H1 (cell line): ENCODE data around the gene SLC52A3. TPM values are rescaled to one million over a fixed set of nuclear protein-coding genes. Genes with fewer than 3 reads are reported as not detected.

ENCODE experiments used
- CTCF ChIA-PET: fragments of 300-600 bp; sonication (Branson Sonifier 250); formaldehyde crosslinking; loops from one replicate; lab custom pipeline; 2021; ENCODE audit not compliant: partially characterized antibody; lab: Charles Lee
- POLR2A ChIA-PET: fragments of 300-600 bp; sonication (Branson Sonifier 250); formaldehyde crosslinking; loops from one replicate; lab custom pipeline; 2021; ENCODE audit warnings: inconsistent platforms; ENCODE audit not compliant: partially characterized antibody; lab: Charles Lee
- DNase-seq, 2 experiments: peaks; one replicate each; pipeline versions ENCODE4 v3.0.0 to v3.0.0-alpha.2; 2010 to 2022; ENCODE audit warnings: low spot score in 2 of 2, low read depth in 1 of 2, mixed read lengths in 1 of 2
- FAIRE-seq: peaks from 2 replicates; lab custom pipeline; 2011; peaks lifted over from hg19 to GRCh38; lab: Jason Lieb, UNC
- H2AFZ ChIP-seq: 2 replicates; pipeline ENCODE4 v1.8.1; 2012; ENCODE audit warnings: low read length, inconsistent platforms
- H2AK5ac ChIP-seq: 2 replicates; pipeline ENCODE4 v1.6.1; 2013; ENCODE audit warnings: low read depth, low read length
- H2BK120ac ChIP-seq: replicated peaks from 2 replicates; pipeline ENCODE3; 2013; ENCODE audit warnings: low read depth, low read length, inconsistent platforms
- H2BK12ac ChIP-seq: 2 replicates; pipeline ENCODE4 v1.6.1; 2013; ENCODE audit warnings: low read depth, low read length
- H2BK15ac ChIP-seq: 2 replicates; pipeline ENCODE4 v1.6.1; 2013; ENCODE audit warnings: low read length
- H2BK20ac ChIP-seq: 2 replicates; pipeline ENCODE4 v1.6.1; 2013; ENCODE audit warnings: low read length
- H2BK5ac ChIP-seq: 2 replicates; pipeline ENCODE4 v1.6.1; 2013; ENCODE audit warnings: low read depth, low read length
- H3K14ac ChIP-seq: 2 replicates; pipeline ENCODE4 v1.6.1; 2013; ENCODE audit warnings: inconsistent platforms; ENCODE audit not compliant: insufficient read length
- H3K18ac ChIP-seq: 2 replicates; pipeline ENCODE4 v1.6.1; 2013; ENCODE audit warnings: low read length; ENCODE audit errors: extremely low read depth
- H3K23ac ChIP-seq: 2 replicates; pipeline ENCODE4 v1.6.1; 2013; ENCODE audit warnings: inconsistent platforms; ENCODE audit not compliant: insufficient read length
- H3K23me2 ChIP-seq: 2 replicates; pipeline ENCODE4 v1.6.1; 2013; ENCODE audit warnings: low read depth, low read length
- H3K27ac ChIP-seq: 2 replicates; pipeline ENCODE4 v1.6.1; 2011; ENCODE audit warnings: low read depth, low read length, inconsistent platforms
- H3K27me3 ChIP-seq, 4 experiments: replicated peaks in 1 of 4; 1 replicate in 1 of 4; 2 replicates in 3 of 4; pipeline versions ENCODE4 v1.6.1 to v1.8.1; 2011 to 2013; ENCODE audit warnings: low read length in 3 of 4, mild to moderate bottlenecking in 3 of 4, inconsistent platforms in 2 of 4, mixed read lengths in 2 of 4, moderate library complexity in 1 of 4; ENCODE audit not compliant: control insufficient read depth in 3 of 4, insufficient read depth in 3 of 4; ENCODE audit errors: extremely low read depth in 1 of 4
- H3K36me3 ChIP-seq, 4 experiments: 2 replicates each; pipeline versions ENCODE4 v1.6.1 to v1.8.1; 2011 to 2013; ENCODE audit warnings: mild to moderate bottlenecking in 4 of 4, low read length in 3 of 4, moderate library complexity in 2 of 4, control low read depth in 1 of 4, inconsistent platforms in 1 of 4; ENCODE audit not compliant: insufficient read depth in 4 of 4, control insufficient read depth in 2 of 4
- H3K4ac ChIP-seq: replicated peaks from 2 replicates; pipeline ENCODE3; 2013; ENCODE audit warnings: low read length, low read depth, mixed read lengths, inconsistent platforms; ENCODE audit not compliant: insufficient read length
- H3K4me1 ChIP-seq, 4 experiments: replicated peaks in 1 of 4; 1 replicate in 1 of 4; 2 replicates in 3 of 4; pipeline versions ENCODE4 v1.6.1 to v1.8.1; 2011 to 2013; ENCODE audit warnings: low read length in 3 of 4, inconsistent platforms in 2 of 4, mixed read lengths in 1 of 4; ENCODE audit not compliant: insufficient read depth in 4 of 4, control insufficient read depth in 3 of 4
- H3K4me2 ChIP-seq, 2 experiments: 2 replicates each; pipeline versions ENCODE4 v1.6.1 to v1.8.1; 2011 to 2013; ENCODE audit warnings: low read depth in 2 of 2, low read length in 2 of 2, control low read depth in 1 of 2, inconsistent platforms in 1 of 2, mild to moderate bottlenecking in 1 of 2; ENCODE audit not compliant: insufficient read depth in 1 of 2
- H3K4me3 ChIP-seq, 4 experiments: fragments of 200-600, 300-600 bp in 1 of 4; sonication (generic), shearing (Covaris generic), sonication (Bioruptor Twin) in 1 of 4; 2 replicates each; pipeline versions ENCODE4 v1.5.1 to v1.8.1; 2011 to 2016; ENCODE audit warnings: low read length in 4 of 4, low read depth in 3 of 4, control low read depth in 2 of 4, inconsistent platforms in 2 of 4, mild to moderate bottlenecking in 2 of 4, mixed read lengths in 1 of 4, moderate library complexity in 1 of 4; ENCODE audit not compliant: insufficient read depth in 2 of 4; ENCODE audit errors: extremely low read depth in 1 of 4
- H3K56ac ChIP-seq: replicated peaks from 2 replicates; pipeline ENCODE3; 2013; ENCODE audit warnings: low read depth, mild to moderate bottlenecking, mixed read lengths, low read length, inconsistent platforms; ENCODE audit not compliant: insufficient read length
- H3K79me1 ChIP-seq: 2 replicates; pipeline ENCODE4 v1.6.1; 2013; ENCODE audit warnings: low read depth, low read length, control low read depth
- H3K79me2 ChIP-seq, 2 experiments: 2 replicates each; pipeline versions ENCODE4 v1.6.1 to v1.8.1; 2012 to 2013; ENCODE audit warnings: low read length in 2 of 2, mild to moderate bottlenecking in 2 of 2, inconsistent platforms in 1 of 2; ENCODE audit not compliant: insufficient read depth in 2 of 2, control insufficient read depth in 1 of 2
- H3K9ac ChIP-seq, 4 experiments: replicated peaks in 1 of 4; 1 replicate in 1 of 4; 2 replicates in 3 of 4; pipeline versions ENCODE4 v1.6.1 to v1.8.1; 2011 to 2013; ENCODE audit warnings: low read depth in 3 of 4, low read length in 3 of 4, control low read depth in 2 of 4, mild to moderate bottlenecking in 2 of 4, moderate library complexity in 2 of 4, inconsistent platforms in 1 of 4; ENCODE audit errors: extremely low read depth in 1 of 4
- H3K9me3 ChIP-seq, 2 experiments: 2 replicates each; pipeline versions ENCODE4 v1.6.1 to v1.8.1; 2012 to 2013; ENCODE audit warnings: mild to moderate bottlenecking in 2 of 2, moderate library complexity in 2 of 2, control low read depth in 1 of 2, inconsistent platforms in 1 of 2, low read depth in 1 of 2, low read length in 1 of 2, mixed read lengths in 1 of 2; ENCODE audit not compliant: insufficient read depth in 2 of 2
- H4K20me1 ChIP-seq, 2 experiments: replicated peaks in 1 of 2; 2 replicates each; pipeline versions ENCODE3 to v1.8.1; 2011 to 2013; ENCODE audit warnings: inconsistent platforms in 2 of 2, low read length in 2 of 2, mild to moderate bottlenecking in 1 of 2; ENCODE audit not compliant: insufficient read depth in 2 of 2, control insufficient read depth in 1 of 2
- H4K5ac ChIP-seq: 2 replicates; pipeline ENCODE4 v1.6.1; 2013; ENCODE audit warnings: low read length, low read depth, mixed read lengths, inconsistent platforms; ENCODE audit not compliant: insufficient read length
- H4K8ac ChIP-seq: 2 replicates; pipeline ENCODE4 v1.8.0; 2013; ENCODE audit warnings: mild to moderate bottlenecking, moderate library complexity, low read length, inconsistent platforms; ENCODE audit not compliant: insufficient read depth; ENCODE audit errors: extremely low read depth
- H4K91ac ChIP-seq: replicated peaks from 2 replicates; pipeline ENCODE3; 2013; ENCODE audit warnings: low read length, mixed read lengths, inconsistent platforms; ENCODE audit not compliant: insufficient read length
- CEBPB ChIP-seq: IDR thresholded peaks from 2 replicates; pipeline ENCODE4 v1.6.1; 2012; ENCODE audit warnings: low read depth, low read length
- WGBS, 2 experiments: shearing (Covaris generic) in 1 of 2; methylation state at CpG; one replicate each; pipeline versions ENCODE4 v1.1.6 to v1.1.7; 2013 to 2015; ENCODE audit warnings: low lambda C conversion rate in 2 of 2, mixed read lengths in 2 of 2, inconsistent platforms in 1 of 2, low coverage in 1 of 2, missing lambda C conversion rate in 1 of 2; ENCODE audit not compliant: insufficient replicate concordance in 2 of 2, insufficient coverage in 1 of 2, insufficient read length in 1 of 2; ENCODE audit errors: extremely low coverage in 1 of 2, missing lambda C conversion rate in 1 of 2; 5-methylcytosine and 5-hydroxymethylcytosine counted together
- polyA plus RNA-seq, 7 experiments: library from polyadenylated mRNA; depleted of rRNA in 3 of 7; stranded (reverse) in 5 of 7; unstranded in 2 of 7; fragments of >200 nt in 5 of 7; fragments of 200-250 nt in 2 of 7; gene quantifications; 1 replicate in 5 of 7; 2 replicates in 1 of 7; 4 replicates in 1 of 7; pipeline versions ENCODE4 v1.2.1 to v1.2.3, GENCODE V29; 2011 to 2013; ENCODE audit warnings: missing spikeins in 2 of 7, mixed read lengths in 2 of 7
- total RNA-seq: library from RNA; stranded (reverse); fragmentation: NEBNext Ultra II Directional; extraction: Animal tissue kit (Norgen Biotek cat#: 25700); gene quantifications from 2 replicates; pipeline ENCODE4 v1.2.1, GENCODE V29; 2021
- TF ChIP-seq, protein P1 (sequence below): IDR thresholded peaks from 2 replicates; pipeline ENCODE4 v1.6.1; 2011; ENCODE audit warnings: low read length, improper control_type of control experiment

SLC52A3 gene
- total and polyA plus RNA-seq, 2 of the 8 experiments (the other 6 are each of a cell fraction or from before 2014, with no cell fraction given): 2.3 to 4.2 TPM

DNA sequence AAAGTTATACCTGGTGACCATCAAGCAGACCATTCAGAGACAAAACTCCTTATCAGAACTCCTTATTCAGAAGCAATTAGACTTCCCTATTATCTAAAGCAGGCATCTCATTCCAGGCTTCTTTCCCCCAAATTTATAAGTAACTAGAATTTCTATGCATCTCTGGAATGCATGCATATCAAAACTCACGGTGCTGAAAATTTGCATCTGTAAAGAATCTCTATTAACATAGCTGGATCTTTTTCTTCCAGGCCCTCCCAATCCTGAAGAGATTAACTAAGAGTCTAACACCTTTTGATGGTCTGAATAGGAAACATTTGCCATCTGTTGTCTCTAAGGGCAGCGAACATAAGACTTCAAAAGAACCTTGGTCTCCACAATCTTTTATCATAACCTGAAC lies 22.8 kb upstream of the SLC52A3 start:
- ChIA-PET POLR2A (interaction anchor here (0.7 to 1.5 kb wide), 3 partner anchors 15 to 163 kb away, joined by 3 read pairs; no protein-coding TSS in a partner anchor), CTCF (no interaction called here)
- no peak overlapping the region for H4K8ac ChIP-seq
- no peak overlapping the region for H3K23ac ChIP-seq
- no peak overlapping the region; the same call in 1 of the 2 replicates for H3K27ac ChIP-seq
- H3K79me1 ChIP-seq: no peaks in the 10 kb centered on the region
- FAIRE-seq: no peak
- H3K4me1 ChIP-seq: no peaks in the 10 kb centered on the region; a peak in 1 of 7 replicates
- no peak overlapping the region for H2AK5ac ChIP-seq
- peak overlapping the region in 1 of 4 experiments; percentile 38; a peak in 1 of 8 replicates for H3K4me3 ChIP-seq
- H3K9me3 ChIP-seq: peaks cover 22 to 26% of the 10 kb centered on the region in 2 experiments
- H4K20me1 ChIP-seq: no peaks in the 10 kb centered on the region
- H3K9ac ChIP-seq: no peak overlapping the region
- H2BK15ac ChIP-seq: no peak overlapping the region
- no peak for DNase-seq
- WGBS, 2 experiments: 57% methylated on average over 2 of the region's 2 CpGs; no CpG with 5 or more reads in 1 of the 2 experiments
- H3K23me2 ChIP-seq: no peaks in the 10 kb centered on the region
- no peak overlapping the region for H4K5ac ChIP-seq
- no peak overlapping the region for H2BK5ac ChIP-seq
- no peak overlapping the region for H2BK120ac ChIP-seq
- no peak overlapping the region for H3K56ac ChIP-seq
- H3K18ac ChIP-seq: no peak overlapping the region
- H2AFZ ChIP-seq: no peak overlapping the region
- H3K4me2 ChIP-seq: peak overlapping the region in 1 of 2 experiments; percentile 26; a peak in 1 of 4 replicates
- H3K36me3 ChIP-seq: no peaks in the 10 kb centered on the region
- H4K91ac ChIP-seq: no peak overlapping the region
- no peaks in the 10 kb centered on the region for H3K27me3 ChIP-seq
- no peak overlapping the region for H3K14ac ChIP-seq
- TF ChIP-seq, protein P1, sequence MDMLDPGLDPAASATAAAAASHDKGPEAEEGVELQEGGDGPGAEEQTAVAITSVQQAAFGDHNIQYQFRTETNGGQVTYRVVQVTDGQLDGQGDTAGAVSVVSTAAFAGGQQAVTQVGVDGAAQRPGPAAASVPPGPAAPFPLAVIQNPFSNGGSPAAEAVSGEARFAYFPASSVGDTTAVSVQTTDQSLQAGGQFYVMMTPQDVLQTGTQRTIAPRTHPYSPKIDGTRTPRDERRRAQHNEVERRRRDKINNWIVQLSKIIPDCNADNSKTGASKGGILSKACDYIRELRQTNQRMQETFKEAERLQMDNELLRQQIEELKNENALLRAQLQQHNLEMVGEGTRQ: no peak
- TF ChIP-seq CEBPB: no peak
- H2BK20ac ChIP-seq: no peak overlapping the region
- no peak overlapping the region for H2BK12ac ChIP-seq
- no peaks in the 10 kb centered on the region for H3K79me2 ChIP-seq
- no peak overlapping the region for H3K4ac ChIP-seq
